Measurements from ENCODE around the gene ADAT3.
A peak's percentile ranks its signal among the peaks of the same experiment; 100 is the strongest.

Gene ADAT3

DNA sequence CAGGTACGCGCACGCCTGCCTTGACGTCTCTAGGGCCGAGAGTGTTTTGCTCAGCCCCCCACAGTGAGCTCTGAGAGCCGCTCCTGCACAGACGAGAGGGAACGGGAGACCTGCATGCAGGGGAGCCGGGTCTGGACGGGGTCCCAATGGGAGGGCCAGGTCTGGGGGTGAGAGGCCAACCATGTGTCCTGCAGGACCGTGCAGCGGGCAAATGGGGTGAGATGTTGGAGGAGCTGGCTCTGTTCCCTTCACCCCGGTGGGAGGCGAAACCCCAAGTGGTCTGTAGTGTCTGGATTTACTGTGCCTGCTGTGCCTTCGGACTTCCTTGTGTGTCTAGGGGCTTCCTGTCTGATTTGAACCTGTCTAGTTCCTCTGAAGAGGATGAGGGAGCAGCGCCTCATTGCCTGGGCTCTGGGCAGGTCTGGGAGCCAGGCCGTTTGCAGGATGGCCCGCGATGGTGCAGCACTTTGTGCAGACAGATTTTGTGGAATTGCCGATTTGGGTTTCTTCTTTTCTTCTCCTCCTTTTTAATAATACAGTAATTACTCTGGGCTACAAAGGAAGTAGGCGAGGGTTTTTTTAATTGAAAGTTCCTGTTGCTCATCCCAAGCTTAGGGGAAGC is 37.8 kb downstream of the ADAT3 start:
- no peak for DNase-seq

DNA sequence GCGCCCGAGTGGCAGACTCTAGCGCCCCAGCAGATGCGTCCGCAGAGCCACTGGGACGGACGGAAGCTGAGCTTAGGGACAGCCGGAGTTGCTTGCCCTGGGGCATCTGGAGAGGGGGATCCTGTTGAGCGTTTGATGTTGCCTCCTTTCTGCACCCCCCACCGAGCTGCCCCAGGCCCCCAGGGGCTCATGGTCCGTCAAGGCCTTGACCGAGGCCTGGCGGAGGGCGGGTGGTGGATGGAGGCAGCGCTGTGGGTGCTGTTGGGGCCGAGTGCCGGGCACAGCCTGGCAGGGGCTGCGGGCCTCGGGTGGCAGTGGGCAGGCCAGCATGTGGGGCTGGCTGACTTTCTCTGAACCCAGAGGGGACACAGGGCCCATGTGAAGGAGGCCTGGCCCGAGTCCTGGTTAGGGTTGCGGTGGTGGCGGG is 38.5 kb downstream of the ADAT3 start:
- DNase-seq, result no peak

- DNase-seq, result no peak
These were observed 39.1 kb downstream of the ADAT3 start for GRCh38 chr19:1944088-1944915.

- no peak for DNase-seq
These were observed 39.8 kb downstream of the ADAT3 start for GRCh38 chr19:1944916-1945561.

DNA sequence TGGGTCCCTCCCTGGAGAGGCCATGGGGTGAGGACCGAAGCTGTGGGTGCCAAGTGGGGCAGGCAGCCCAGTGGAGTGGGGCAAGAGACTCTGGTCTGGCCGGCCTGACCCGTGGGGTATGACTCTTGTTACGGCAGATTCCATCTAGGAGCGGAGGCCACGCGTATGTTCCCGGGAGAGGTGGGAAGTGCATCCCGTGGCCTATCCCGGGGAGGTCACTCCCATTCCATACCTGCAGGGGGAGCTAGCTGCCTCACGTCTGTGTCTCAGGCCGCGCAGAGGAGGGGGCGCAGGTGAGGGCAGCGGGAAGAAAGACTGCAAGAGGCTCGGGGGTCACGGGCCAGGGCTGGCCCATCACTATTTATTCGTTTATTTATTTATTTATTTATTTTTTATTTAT is 40.7 kb downstream of the ADAT3 start:
- DNase-seq, result no peak

- peak; percentile 31 for DNase-seq
These were observed 42.5 kb downstream of the ADAT3 start for GRCh38 chr19:1947651-1948209.

DNA sequence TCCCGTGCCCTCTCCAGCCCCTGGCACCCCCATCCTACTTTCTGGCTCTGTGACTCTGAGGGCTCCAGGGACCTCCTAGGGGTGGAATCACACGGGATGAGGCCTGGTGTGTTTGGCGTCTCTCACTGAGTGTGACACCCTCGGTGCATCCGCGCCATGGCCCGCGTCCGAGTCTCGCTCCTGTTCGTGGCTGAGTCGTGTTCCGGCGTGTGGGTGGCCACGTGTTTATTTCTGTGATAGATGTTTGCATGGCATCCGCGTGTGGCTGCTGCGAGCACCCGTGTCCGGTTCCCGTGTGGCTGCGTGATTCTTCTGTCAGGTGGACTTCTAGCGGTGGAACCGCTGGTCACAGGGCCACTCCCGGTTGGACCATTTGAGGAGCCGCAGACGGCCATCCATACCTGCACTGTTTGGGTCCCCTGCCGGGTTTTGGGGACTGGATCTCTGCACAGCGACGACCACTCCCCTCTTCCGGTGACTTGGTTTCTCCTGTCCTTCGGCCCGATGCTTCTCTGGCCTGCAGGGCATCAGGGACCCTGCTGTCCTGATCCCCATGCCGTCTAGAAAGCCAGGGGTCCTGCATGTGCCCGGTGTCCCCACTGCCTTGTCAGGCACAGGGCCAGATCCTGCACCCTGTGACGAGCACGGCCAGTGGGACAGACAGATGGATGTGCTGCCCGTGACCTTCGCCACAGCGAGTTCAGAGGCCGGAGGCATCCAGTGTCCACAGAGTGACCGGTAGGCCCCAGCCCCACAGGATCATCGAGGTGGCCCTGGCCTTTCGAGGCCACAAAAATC is 44.3 kb downstream of the ADAT3 start:
- DNase-seq, result no peak

DNA sequence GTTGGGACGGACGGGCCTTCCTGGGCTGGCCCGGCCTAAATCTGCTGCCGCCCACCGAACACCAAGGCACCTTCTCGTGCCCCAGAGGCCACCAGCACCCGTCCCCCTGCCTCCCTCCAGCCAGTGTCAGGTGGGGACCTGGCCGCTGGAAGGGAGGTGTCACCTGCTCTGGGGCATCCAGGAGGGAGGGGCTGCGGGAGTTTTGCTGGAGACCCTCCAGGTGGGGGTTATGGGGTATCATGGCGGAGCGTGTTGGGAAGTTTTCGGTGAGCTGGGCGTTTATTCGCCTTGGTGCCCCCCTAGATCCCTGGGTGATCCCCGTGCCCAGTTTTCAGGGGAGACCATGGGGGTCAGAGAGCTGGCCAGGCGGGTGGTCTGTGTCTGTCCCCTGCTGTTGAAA is 45.4 kb downstream of the ADAT3 start:
- no peak for DNase-seq

GRCh38 chr19:1952635-1953034 is 47.4 kb downstream of the ADAT3 start:
- no peak for DNase-seq

DNA sequence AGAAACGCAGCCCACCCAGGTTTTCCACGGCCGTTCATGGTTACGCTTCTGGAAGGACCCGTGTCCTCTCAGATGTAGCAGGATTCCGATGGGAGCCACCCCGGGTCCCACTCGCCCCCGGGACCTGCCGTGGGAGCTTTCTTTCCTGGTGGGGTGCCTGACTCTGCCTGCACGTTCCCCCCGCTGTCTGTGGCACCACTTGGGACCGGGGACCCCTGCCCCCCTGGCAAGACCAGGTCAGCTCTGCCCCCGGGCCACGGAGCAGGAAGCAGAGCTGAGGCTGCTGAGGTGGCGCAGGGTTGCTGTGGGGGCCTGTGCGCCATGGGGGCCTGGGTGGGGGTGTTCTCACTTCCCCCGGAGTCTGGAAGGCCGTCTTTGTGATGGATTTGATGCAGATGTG is 47.8 kb downstream of the ADAT3 start:
- DNase-seq, result no peak

- DNase-seq, result no peak
These were observed 48.4 kb downstream of the ADAT3 start for GRCh38 chr19:1953441-1954094.

DNA sequence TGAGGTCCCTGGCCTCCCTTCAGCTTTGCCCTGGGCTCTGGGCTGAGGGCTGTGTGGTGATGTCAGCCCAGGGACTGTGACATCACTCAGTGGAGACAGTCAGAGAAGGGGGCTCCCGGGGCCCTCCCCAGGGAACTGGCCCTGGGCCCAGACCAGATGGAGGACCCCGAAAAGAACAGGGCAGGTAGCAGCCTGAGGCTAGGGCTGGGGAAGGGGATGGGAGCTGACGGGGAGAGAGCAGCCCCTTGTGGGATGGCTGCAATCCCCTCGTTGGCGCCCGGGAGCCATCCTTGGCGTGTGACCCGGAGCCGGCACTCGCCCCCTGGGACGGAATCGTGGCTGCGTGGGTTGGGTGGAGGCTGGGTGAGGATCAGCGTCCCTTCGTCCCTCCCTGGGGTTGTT is 49.3 kb downstream of the ADAT3 start:
- DNase-seq, result no peak

GRCh38 chr19:1955171-1956121 is 50.2 kb downstream of the ADAT3 start:
- no peak for DNase-seq

- DNase-seq, result no peak
These were observed 50.9 kb downstream of the ADAT3 start for GRCh38 chr19:1956122-1956494.

- DNase-seq, result no peak
These were observed 51.8 kb downstream of the ADAT3 start for GRCh38 chr19:1956868-1957492.

DNA sequence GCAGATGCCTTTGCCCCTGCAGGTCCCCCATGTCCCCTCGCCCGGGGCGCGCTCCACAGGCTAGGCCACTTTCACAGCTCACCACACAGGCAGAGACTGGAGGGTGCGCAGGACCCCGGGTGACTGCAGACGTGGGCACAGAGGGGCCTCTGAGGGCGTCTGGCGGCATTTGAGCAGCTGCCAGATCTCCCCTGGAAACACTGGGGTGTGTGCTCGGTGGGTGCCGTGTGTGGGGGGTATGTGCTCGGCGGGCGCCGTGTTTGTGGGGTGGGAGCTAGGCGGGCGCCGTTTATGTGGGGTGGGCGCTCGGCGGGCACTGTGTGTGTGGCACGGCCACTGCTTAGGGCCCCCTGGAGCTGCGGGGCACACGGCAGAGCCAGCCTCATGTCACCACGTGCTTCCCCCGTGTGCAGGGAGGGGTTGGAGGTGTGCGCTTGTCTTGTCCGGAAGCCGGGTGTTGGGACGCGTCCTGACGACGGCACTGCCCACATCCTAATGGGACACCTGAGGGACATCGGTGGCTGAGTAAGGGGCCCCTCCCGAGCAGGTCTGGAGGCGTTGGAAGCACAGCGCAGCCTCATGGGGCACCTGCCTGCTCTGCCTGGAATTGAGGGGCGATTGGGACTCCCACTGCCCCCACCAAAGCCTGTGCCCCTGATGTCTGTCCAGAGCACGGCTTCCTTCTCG is 52.5 kb downstream of the ADAT3 start:
- DNase-seq, result no peak

DNA sequence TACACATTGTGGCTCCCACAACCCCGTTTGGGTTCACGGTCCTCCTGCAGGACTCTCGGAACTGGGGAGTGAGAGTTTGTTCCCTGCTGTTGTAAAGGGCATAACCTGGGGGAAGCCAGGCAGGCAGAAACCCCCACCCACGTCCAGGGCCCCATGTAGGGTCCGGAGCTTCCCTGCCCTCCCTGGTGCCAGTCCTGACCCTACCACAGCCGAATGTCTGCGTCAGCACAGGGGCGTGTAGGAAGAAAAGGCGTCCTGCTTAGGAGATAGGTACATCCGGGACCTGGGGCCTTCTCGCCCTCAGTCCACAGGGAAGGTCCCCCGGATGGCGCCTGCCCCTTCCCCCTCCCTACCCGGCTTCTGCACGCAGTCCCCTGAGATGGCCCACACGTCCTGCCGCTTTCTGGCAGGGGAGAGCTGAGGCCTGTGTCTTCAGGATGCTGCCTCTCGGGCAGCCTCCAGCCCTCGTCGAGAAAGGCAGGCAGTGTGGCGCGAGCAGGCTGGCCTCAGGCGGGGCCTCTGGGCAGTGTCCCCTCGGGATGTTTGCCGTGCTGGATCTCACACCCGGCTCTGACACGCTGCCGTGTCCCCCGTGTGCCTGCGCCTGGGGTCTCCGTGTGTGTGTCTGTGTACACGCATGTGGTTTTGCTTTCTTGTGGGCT is 54.9 kb downstream of the ADAT3 start:
- no peak for DNase-seq

- no peak for DNase-seq
These were observed 56.0 kb downstream of the ADAT3 start for GRCh38 chr19:1961000-1961883.

Measured in T1000 (cell line).